ENCODE data around the gene OTUD4. TPM values are rescaled to one million over a fixed set of nuclear protein-coding genes. Genes with fewer than 3 reads are reported as not detected.
"Not testable (repeated sequence)": the region's sequence is repeated elsewhere in the genome, so short reads cannot be mapped to it uniquely, and the experiment has no call there.

Gene OTUD4
- total RNA-seq, 1 donor from 2014 or later: 43.1 TPM

GRCh38 chr4:145153181-145153903, 27.0 kb downstream of the OTUD4 start:
- Mint-ChIP-seq H3K4me3 (ENCODE audit: unreplicated experiment) (no peak overlapping the region), H3K27me3 (ENCODE audit: unreplicated experiment) (no peaks in the 10 kb centered on the region), H3K36me3 (ENCODE audit: low read depth, unreplicated experiment) (peaks cover 20% of the 10 kb centered on the region), H3K4me1 (ENCODE audit: unreplicated experiment) (peaks cover 10% of the 10 kb centered on the region), H3K9me3 (ENCODE audit: unreplicated experiment) (no peaks in the 10 kb centered on the region), H3K27ac (ENCODE audit: unreplicated experiment) (no peak overlapping the region)
- no peak for DNase-seq (ENCODE audit: low spot score)
- TF ChIP-seq CTCF (IDR thresholded peaks at IDR 0.05; ENCODE audit: unreplicated experiment): no peak

GRCh38 chr4:145148980-145149379, 31.4 kb downstream of the OTUD4 start:
- Mint-ChIP-seq H3K9me3 (ENCODE audit: unreplicated experiment) (no peaks in the 10 kb centered on the region), H3K27ac (ENCODE audit: unreplicated experiment) (peak overlapping the region; percentile 5), H3K27me3 (ENCODE audit: unreplicated experiment) (no peaks in the 10 kb centered on the region), H3K4me3 (ENCODE audit: unreplicated experiment) (peak overlapping the region; percentile 47), H3K36me3 (ENCODE audit: low read depth, unreplicated experiment) (peaks cover 26% of the 10 kb centered on the region), H3K4me1 (ENCODE audit: unreplicated experiment) (no peaks in the 10 kb centered on the region)
- DNase-seq (ENCODE audit: low spot score): no peak
- TF ChIP-seq CTCF (IDR thresholded peaks at IDR 0.05; ENCODE audit: unreplicated experiment): peak; percentile 2

- not testable (repeated sequence) for H3K27ac Mint-ChIP-seq (ENCODE audit: unreplicated experiment); H3K4me1 Mint-ChIP-seq (ENCODE audit: unreplicated experiment); H3K4me3 Mint-ChIP-seq (ENCODE audit: unreplicated experiment); DNase-seq (ENCODE audit: low spot score); H3K9me3 Mint-ChIP-seq (ENCODE audit: unreplicated experiment); H3K27me3 Mint-ChIP-seq (ENCODE audit: unreplicated experiment)
- peaks cover 16% of the 10 kb centered on the region for H3K36me3 Mint-ChIP-seq (ENCODE audit: low read depth, unreplicated experiment)
Measured at GRCh38 chr4:145136219-145136618, 44.2 kb downstream of the OTUD4 start.

- no peak for DNase-seq (ENCODE audit: low spot score)
- Mint-ChIP-seq H3K9me3 (ENCODE audit: unreplicated experiment) (no peaks in the 10 kb centered on the region), H3K4me1 (ENCODE audit: unreplicated experiment) (peaks cover 6% of the 10 kb centered on the region), H3K27ac (ENCODE audit: unreplicated experiment) (no peak overlapping the region), H3K4me3 (ENCODE audit: unreplicated experiment) (no peak overlapping the region), H3K36me3 (ENCODE audit: low read depth, unreplicated experiment) (peaks cover 3% of the 10 kb centered on the region), H3K27me3 (ENCODE audit: unreplicated experiment) (no peaks in the 10 kb centered on the region)
- TF ChIP-seq CTCF (IDR thresholded peaks at IDR 0.05; ENCODE audit: unreplicated experiment): no peak
Measured at GRCh38 chr4:145132511-145133098, 47.8 kb downstream of the OTUD4 start.

- Mint-ChIP-seq H3K27me3 (ENCODE audit: unreplicated experiment) (no peaks in the 10 kb centered on the region), H3K36me3 (ENCODE audit: low read depth, unreplicated experiment) (no peaks in the 10 kb centered on the region), H3K9me3 (ENCODE audit: unreplicated experiment) (no peaks in the 10 kb centered on the region), H3K4me1 (ENCODE audit: unreplicated experiment) (peaks cover 6% of the 10 kb centered on the region), H3K4me3 (ENCODE audit: unreplicated experiment) (no peak overlapping the region), H3K27ac (ENCODE audit: unreplicated experiment) (no peak overlapping the region)
- no peak for DNase-seq (ENCODE audit: low spot score)
- no peak for TF ChIP-seq CTCF (IDR thresholded peaks at IDR 0.05; ENCODE audit: unreplicated experiment)
Measured at GRCh38 chr4:145131848-145132247, 48.5 kb downstream of the OTUD4 start.
